Endometrium (tissue), 2 donors: ENCODE measurements around the gene FAM210A.
"Not testable (repeated sequence)": the region's sequence is repeated elsewhere in the genome, so short reads cannot be mapped to it uniquely, and the experiment has no call there.

Experiments used
- FAIRE-seq: peaks from 2 replicates; lab custom pipeline; 2012; peaks lifted over from hg19 to GRCh38; lab: Jason Lieb, UNC
- donor health status: control.
- donor health status: control.

The FAM210A gene

GRCh38 chr18:13703899-13704298 lies 22.5 kb downstream of the FAM210A start:
- FAIRE-seq, result no peak

GRCh38 chr18:13700153-13700552 lies 26.2 kb downstream of the FAM210A start:
- no peak for FAIRE-seq

GRCh38 chr18:13696961-13697360 lies 29.4 kb downstream of the FAM210A start:
- no peak for FAIRE-seq

- not testable (repeated sequence) for FAIRE-seq
Observed at GRCh38 chr18:13695337-13695736, 31.0 kb downstream of the FAM210A start.

- FAIRE-seq, result not testable (repeated sequence)
Observed at GRCh38 chr18:13690060-13690459, 36.3 kb downstream of the FAM210A start.

GRCh38 chr18:13688191-13689136 lies 37.9 kb downstream of the FAM210A start:
- no peak for FAIRE-seq

- peak; percentile 93 for FAIRE-seq
Observed at GRCh38 chr18:13684546-13684945, 41.8 kb downstream of the FAM210A start.

GRCh38 chr18:13681701-13682100 lies 44.7 kb downstream of the FAM210A start:
- no peak for FAIRE-seq

- no peak for FAIRE-seq
Observed at GRCh38 chr18:13680612-13681011, 45.7 kb downstream of the FAM210A start.

- not testable (repeated sequence) for FAIRE-seq
Observed at GRCh38 chr18:13677350-13677749, 49.0 kb downstream of the FAM210A start.

- no peak for FAIRE-seq
Observed at GRCh38 chr18:13676471-13676870, 49.9 kb downstream of the FAM210A start.

GRCh38 chr18:13672657-13673056 lies 53.7 kb downstream of the FAM210A start:
- FAIRE-seq, result no peak

GRCh38 chr18:13661779-13662256 lies 64.5 kb downstream of the FAM210A start:
- no peak for FAIRE-seq

GRCh38 chr18:13661051-13661778 lies 65.1 kb downstream of the FAM210A start:
- FAIRE-seq, result no peak

- FAIRE-seq, result no peak
Observed at GRCh38 chr18:13660510-13660909, 65.8 kb downstream of the FAM210A start.

- no peak for FAIRE-seq
Observed at GRCh38 chr18:13658436-13659204, 67.7 kb downstream of the FAM210A start.

- no peak for FAIRE-seq
Observed at GRCh38 chr18:13657974-13658373, 68.4 kb downstream of the FAM210A start.

GRCh38 chr18:13653746-13654433 lies 72.5 kb downstream of the FAM210A start:
- no peak for FAIRE-seq

GRCh38 chr18:13649397-13650390 lies 76.7 kb downstream of the FAM210A start:
- no peak for FAIRE-seq

GRCh38 chr18:13647761-13648160 lies 78.6 kb downstream of the FAM210A start:
- no peak for FAIRE-seq
